ENCODE data around the gene ZNF398.

DNA sequence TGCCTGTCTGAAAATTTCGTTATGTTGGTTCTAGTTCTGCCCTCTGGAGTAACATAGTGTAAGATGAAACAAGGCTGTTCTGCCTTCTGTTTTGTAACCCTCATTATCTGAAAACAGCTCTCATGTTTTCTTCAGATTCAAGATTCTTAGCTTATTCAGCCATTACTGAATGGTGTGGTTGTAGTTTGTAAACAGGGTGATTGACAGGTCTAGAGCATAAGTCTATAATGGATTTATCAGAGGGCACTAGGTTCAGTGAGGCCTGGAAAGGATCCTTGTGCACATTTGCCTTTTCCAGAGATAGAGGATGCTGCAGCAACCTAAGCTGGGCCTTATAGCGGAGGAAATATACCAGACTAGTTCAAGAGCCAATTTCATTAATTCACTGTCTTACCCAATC is 6.1 kb downstream of the ZNF398 start:
- TF ChIP-seq, protein P1, sequence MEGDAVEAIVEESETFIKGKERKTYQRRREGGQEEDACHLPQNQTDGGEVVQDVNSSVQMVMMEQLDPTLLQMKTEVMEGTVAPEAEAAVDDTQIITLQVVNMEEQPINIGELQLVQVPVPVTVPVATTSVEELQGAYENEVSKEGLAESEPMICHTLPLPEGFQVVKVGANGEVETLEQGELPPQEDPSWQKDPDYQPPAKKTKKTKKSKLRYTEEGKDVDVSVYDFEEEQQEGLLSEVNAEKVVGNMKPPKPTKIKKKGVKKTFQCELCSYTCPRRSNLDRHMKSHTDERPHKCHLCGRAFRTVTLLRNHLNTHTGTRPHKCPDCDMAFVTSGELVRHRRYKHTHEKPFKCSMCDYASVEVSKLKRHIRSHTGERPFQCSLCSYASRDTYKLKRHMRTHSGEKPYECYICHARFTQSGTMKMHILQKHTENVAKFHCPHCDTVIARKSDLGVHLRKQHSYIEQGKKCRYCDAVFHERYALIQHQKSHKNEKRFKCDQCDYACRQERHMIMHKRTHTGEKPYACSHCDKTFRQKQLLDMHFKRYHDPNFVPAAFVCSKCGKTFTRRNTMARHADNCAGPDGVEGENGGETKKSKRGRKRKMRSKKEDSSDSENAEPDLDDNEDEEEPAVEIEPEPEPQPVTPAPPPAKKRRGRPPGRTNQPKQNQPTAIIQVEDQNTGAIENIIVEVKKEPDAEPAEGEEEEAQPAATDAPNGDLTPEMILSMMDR (IDR thresholded peaks at IDR 0.05; ENCODE audit: insufficient read depth, low read length, poor library complexity, severe bottlenecking), result no peak
- no peak for TF ChIP-seq EZH2phosphoT487 (conservative IDR thresholded peaks at IDR 0.05; ENCODE audit: low read length)

All from SU-DHL-6 (cell line).